ENCODE results near the gene XXYLT1.

XXYLT1 gene

DNA sequence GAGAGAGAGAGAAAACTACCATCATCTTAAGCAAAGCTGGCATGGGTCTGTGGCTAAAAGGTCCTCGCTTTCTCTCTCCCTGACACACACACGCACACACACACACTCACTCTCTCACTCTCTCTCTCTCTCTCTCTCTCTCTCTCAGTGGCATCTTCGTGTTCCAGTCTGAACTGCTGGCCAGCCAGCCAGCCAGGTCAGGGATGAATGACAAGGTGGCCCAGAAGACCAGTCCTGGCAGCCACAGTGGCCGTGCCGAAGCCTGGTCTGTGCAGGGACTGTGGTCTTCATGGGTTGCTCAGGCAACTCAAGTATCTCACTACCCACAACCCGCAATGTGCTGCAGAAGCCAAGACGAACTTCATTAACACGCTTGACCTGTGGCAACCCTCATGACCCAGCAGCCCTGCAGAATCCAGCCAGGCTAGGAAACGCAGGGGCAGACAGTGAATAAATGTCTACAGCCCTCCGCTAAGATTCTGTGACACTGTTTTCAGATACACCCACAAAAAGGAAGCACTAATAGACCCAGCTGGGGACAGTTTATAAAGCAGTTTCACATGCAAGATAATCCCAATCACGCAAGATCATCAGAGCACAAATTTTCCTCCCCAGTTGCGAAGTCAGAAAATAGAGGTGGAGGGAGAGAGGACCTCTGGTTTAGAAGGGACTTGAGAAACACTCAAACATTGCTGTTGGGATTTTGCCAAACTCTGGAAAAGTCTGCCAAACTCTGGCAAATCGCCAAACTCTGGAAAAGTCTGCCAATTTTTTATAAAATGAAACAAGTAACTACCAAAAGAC, 66.4 kb downstream of the XXYLT1 start:
- 88 to 89% methylated on average over 9 of the region's 13 CpGs for WGBS, 2 experiments (ENCODE audit: insufficient coverage in 2 of 2)
- Histone ChIP-seq H3K27ac (ENCODE audit: low read depth, low read length, severe bottlenecking) (peak overlapping the region; percentile 76), H3K4me3 (ENCODE audit: extremely low read depth, insufficient read depth, low read length, poor library complexity, severe bottlenecking) (no peak overlapping the region), H3K4me1 (ENCODE audit: control insufficient read depth, insufficient read depth, low read length, poor library complexity, severe bottlenecking) (peaks cover 19% of the 10 kb centered on the region), H3K9me3 (ENCODE audit: control insufficient read depth, low read length) (no peaks in the 10 kb centered on the region), H3K36me3 (ENCODE audit: control insufficient read depth, insufficient read depth, low read length) (peaks cover 9% of the 10 kb centered on the region)

DNA sequence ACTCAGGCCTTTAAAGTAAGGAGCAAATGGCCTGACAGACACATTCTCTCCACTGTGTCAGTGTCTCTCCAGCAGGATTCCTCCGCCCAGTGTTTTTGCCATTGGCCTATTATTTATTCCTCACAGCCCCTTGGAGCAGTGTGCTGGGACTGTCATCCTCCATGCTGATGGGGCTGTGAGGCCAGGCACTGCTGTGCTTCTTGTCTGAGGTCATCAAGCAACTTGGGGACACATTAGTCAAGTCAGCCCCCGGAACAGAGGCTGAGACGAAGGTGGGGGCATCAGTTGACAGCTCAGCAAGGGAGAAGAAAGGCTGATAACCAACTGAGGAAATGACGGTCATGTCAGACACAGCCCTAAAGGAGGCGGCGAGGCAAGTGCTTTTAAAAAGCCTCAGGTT, 67.4 kb downstream of the XXYLT1 start:
- Histone ChIP-seq H3K9me3 (ENCODE audit: control insufficient read depth, low read length) (no peaks in the 10 kb centered on the region), H3K4me3 (ENCODE audit: extremely low read depth, insufficient read depth, low read length, poor library complexity, severe bottlenecking) (no peak overlapping the region), H3K27ac (ENCODE audit: low read depth, low read length, severe bottlenecking) (peak overlapping the region; percentile 44), H3K4me1 (ENCODE audit: control insufficient read depth, insufficient read depth, low read length, poor library complexity, severe bottlenecking) (peaks cover 16% of the 10 kb centered on the region), H3K36me3 (ENCODE audit: control insufficient read depth, insufficient read depth, low read length) (peaks cover 9% of the 10 kb centered on the region)
- WGBS, 2 experiments (ENCODE audit: insufficient coverage in 2 of 2): 77 to 85% methylated on average over 6 of the region's 6 CpGs

DNA sequence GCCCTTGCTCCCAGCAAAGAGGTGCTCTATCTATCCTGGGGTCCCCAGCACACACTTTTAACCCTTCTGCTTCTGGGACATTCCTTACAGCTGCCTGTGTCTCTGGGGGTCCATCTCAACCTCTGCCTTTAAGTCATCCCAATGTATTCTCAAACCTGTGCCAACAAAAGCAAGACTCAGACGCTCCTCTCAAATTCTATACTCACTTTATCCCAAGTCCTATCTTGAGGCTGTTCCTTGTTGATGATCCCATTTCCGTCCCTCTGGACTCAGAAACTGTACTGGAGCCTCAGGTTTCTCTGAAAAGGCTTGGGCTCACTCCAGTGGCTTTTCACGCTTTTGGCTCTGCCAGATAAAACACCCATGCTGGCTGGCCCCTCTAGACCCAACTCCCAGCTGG, 69.7 kb downstream of the XXYLT1 start:
- 96 to 100% methylated on average over 3 of the region's 3 CpGs for WGBS, 2 experiments (ENCODE audit: insufficient coverage in 2 of 2)
- Histone ChIP-seq H3K36me3 (ENCODE audit: control insufficient read depth, insufficient read depth, low read length) (no peaks in the 10 kb centered on the region), H3K27ac (ENCODE audit: low read depth, low read length, severe bottlenecking) (no peak overlapping the region), H3K4me1 (ENCODE audit: control insufficient read depth, insufficient read depth, low read length, poor library complexity, severe bottlenecking) (peaks cover 34% of the 10 kb centered on the region), H3K9me3 (ENCODE audit: control insufficient read depth, low read length) (no peaks in the 10 kb centered on the region), H3K4me3 (ENCODE audit: extremely low read depth, insufficient read depth, low read length, poor library complexity, severe bottlenecking) (no peak overlapping the region)

DNA sequence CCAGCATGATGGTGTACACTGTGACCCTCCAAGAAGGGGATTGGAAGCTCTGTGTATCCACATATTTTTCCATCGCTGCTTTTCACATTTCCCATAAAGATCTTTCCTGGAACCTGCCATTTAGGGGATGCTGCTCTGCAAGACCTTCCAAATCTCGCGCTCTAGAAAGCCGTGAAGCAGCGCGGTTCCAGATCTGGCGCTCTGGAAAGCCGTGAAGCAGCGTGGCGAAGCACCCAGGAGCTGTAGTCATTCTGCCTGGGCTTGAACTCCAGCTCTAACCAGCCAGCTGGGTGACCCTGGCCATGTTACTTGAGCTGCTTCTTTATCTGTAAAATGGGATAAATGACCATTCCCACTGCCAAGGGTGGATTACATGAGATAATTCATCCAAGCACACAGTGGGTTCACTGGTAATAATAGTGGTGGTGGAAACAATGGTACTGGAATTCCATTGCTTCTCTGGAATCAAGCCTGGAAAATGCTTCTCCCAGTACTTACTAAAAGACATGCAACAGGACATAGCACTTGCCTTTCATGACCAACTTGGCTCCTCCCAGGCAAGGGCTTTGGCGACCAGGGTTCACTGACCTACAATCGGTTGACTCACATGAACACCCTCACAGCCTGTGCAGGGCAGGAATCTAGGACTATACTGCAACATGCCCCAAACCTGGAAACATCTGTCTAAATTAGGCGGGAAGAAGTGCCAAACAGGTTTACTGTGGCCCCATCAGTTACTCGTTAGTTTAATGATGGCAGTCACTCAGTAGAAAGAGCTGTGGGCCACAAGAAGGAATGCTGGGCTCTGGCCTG, 70.7 kb downstream of the XXYLT1 start:
- H3K9me3 ChIP-seq (ENCODE audit: control insufficient read depth, low read length): no peaks in the 10 kb centered on the region
- H3K27ac ChIP-seq (ENCODE audit: low read depth, low read length, severe bottlenecking): no peak overlapping the region
- H3K4me1 ChIP-seq (ENCODE audit: control insufficient read depth, insufficient read depth, low read length, poor library complexity, severe bottlenecking): peaks cover 39% of the 10 kb centered on the region
- WGBS, 2 experiments (ENCODE audit: insufficient coverage in 2 of 2): 94 to 98% methylated on average over 14 of the region's 14 CpGs
- H3K36me3 ChIP-seq (ENCODE audit: control insufficient read depth, insufficient read depth, low read length): no peaks in the 10 kb centered on the region
- no peak overlapping the region for H3K4me3 ChIP-seq (ENCODE audit: extremely low read depth, insufficient read depth, low read length, poor library complexity, severe bottlenecking)

DNA sequence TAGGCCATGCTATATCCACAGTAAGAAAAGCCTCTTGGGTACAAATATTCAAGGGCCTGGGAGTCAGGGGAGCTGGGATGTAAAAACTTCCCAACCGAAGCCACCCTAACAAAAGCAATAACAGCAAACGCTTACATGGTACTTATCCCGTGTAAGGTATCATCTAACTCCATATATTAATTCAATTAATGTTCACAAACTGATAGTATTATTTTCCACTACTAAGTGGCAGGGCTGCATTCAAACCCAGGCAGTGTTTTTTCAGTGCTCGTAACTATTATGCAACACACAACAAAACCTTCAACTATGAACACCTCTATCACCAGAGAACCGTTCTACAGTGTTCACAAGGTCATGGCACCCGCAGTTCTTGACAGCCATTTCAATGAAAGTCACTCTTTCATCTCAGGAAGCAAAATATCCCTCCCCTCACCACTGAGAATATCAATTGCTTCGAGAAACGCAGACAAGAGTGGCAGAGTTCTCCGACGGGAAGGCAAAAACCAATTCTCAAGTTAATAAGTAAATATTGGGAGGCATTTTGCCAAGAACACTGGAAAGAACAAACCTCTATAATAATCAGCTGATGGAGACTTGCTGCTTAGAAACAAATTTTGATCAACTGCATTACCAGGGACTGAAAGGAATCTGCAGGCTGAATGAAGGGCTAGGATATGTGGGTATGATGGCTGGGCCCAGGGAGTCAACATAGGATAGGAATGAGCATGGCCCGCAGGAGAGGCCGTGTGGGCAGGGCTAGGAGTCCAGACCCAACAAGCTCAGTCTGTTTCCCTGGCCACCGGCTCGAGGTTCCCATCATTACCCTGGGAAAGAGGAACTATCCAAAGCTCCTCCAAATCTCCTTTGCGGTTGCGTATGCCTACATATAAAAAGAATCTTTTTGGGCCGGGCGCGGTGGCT, 72.3 kb downstream of the XXYLT1 start:
- H3K36me3 ChIP-seq (ENCODE audit: control insufficient read depth, insufficient read depth, low read length): no peaks in the 10 kb centered on the region
- WGBS, 2 experiments (ENCODE audit: insufficient coverage in 2 of 2): 94 to 98% methylated on average over 10 to 11 of the region's 19 CpGs
- no peak overlapping the region for H3K4me3 ChIP-seq (ENCODE audit: extremely low read depth, insufficient read depth, low read length, poor library complexity, severe bottlenecking)
- H3K4me1 ChIP-seq (ENCODE audit: control insufficient read depth, insufficient read depth, low read length, poor library complexity, severe bottlenecking): peaks cover 34% of the 10 kb centered on the region
- H3K9me3 ChIP-seq (ENCODE audit: control insufficient read depth, low read length): no peaks in the 10 kb centered on the region
- peak overlapping the region; percentile 19 for H3K27ac ChIP-seq (ENCODE audit: low read depth, low read length, severe bottlenecking)

DNA sequence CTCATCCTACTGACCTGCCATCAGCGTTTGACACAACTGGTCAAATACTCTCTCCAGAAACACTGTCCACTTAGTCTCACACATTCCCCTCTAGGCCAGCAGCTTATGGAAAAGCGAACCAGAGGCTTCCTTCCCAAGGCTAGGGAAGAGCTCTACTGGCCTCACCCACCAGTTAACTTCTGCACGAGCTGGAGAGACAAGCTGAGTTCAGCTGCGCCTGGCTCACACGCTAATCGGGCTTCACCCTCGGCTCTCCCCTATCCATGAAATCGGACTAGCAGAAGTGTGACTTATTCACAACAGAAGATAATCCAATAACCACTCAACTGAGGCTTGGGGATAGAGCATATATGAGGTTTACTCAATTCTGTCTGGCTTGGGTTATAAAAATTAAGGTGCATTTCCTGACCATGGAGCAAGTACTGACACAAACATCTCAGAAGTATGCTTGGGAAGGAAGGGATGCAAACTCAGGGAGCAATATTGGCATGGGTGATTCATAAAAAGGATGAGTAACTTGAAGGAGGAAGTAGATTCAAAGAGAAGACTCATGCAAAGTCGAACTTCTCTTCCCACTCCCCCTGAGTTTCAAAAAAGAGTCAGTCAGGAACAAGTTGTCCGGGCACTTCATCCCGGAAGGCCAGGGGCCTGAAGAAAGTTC, 73.1 kb downstream of the XXYLT1 start:
- WGBS, 2 experiments (ENCODE audit: insufficient coverage in 2 of 2): 80 to 98% methylated on average over 1 to 6 of the region's 11 CpGs

DNA sequence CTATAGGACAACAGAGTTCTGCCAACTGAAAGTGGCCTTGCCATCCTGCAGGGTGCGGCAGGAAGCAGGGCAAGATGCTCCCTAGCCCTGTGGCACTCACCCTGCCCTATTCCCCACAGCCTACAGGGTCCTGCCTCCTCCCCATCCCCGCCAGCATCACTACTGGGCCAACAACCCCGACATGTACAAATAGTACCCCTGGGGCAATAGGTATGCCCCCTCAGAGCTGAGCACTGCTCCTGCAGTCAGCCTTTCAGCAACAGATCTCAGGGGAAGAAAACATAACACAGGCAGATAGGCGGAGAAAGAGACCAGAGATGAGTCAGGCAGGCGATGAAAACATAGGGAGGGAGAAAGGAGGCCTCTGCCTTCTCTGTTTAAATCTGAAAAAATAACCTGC, 74.7 kb downstream of the XXYLT1 start:
- H3K27ac ChIP-seq (ENCODE audit: low read depth, low read length, severe bottlenecking): peak overlapping the region; percentile 73
- no peaks in the 10 kb centered on the region for H3K36me3 ChIP-seq (ENCODE audit: control insufficient read depth, insufficient read depth, low read length)
- 59 to 63% methylated on average over 4 of the region's 5 CpGs for WGBS, 2 experiments (ENCODE audit: insufficient coverage in 2 of 2)
- H3K9me3 ChIP-seq (ENCODE audit: control insufficient read depth, low read length): peaks cover 12% of the 10 kb centered on the region
- H3K4me3 ChIP-seq (ENCODE audit: extremely low read depth, insufficient read depth, low read length, poor library complexity, severe bottlenecking): no peak overlapping the region
- peaks cover 34% of the 10 kb centered on the region for H3K4me1 ChIP-seq (ENCODE audit: control insufficient read depth, insufficient read depth, low read length, poor library complexity, severe bottlenecking)

More for the DNA sequence above, 73.1 kb downstream of the XXYLT1 start:
- Histone ChIP-seq H3K9me3 (ENCODE audit: control insufficient read depth, low read length) (no peaks in the 10 kb centered on the region), H3K4me1 (ENCODE audit: control insufficient read depth, insufficient read depth, low read length, poor library complexity, severe bottlenecking) (peaks cover 34% of the 10 kb centered on the region), H3K4me3 (ENCODE audit: extremely low read depth, insufficient read depth, low read length, poor library complexity, severe bottlenecking) (no peak overlapping the region), H3K27ac (ENCODE audit: low read depth, low read length, severe bottlenecking) (peak overlapping the region; percentile 19), H3K36me3 (ENCODE audit: control insufficient read depth, insufficient read depth, low read length) (no peaks in the 10 kb centered on the region)

DNA sequence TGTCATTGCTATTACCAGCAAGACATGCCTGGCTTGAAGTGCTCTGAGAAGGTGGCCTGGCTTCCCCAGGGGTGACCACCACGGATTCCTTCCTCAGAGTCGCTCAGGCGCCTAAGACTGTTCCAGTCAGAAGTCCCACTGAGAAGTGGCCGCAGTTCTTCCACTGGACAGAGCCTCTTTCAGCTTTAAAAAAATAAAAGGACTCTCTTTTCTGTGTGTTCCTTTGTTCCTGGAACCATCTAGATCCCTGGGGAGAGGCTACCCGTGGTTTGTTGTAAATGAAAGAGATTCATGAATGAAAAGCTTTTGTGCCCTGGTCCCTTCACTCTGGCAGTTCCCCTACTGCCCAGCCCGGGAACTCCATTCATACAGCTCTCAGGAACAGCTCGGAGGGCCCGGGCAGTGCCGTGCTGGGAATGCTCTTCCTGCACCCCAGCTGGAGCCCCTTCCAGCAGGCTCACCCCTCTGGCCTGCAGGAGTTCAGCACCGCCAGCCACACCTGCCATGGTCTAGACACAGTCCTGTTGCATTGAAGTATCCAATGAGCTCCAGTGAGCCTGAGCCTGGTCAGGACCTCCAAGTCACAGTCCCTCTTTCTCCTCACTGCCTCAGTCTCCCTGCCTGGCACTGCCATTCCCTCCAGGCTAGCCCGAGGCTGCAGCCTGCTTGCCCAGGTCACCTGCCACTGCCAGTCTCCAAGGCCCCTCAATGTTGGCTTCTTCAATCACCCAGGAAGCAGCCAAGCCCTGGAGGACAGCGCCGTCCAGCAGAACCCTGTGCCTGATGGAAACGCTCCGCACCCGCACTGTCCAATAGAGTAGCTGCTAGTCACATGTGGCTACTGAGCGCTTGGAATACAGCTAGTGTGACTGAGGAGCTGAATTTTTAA, 75.4 kb downstream of the XXYLT1 start:
- Histone ChIP-seq H3K27ac (ENCODE audit: low read depth, low read length, severe bottlenecking) (peak overlapping the region; percentile 68), H3K36me3 (ENCODE audit: control insufficient read depth, insufficient read depth, low read length) (no peaks in the 10 kb centered on the region), H3K4me1 (ENCODE audit: control insufficient read depth, insufficient read depth, low read length, poor library complexity, severe bottlenecking) (peaks cover 34% of the 10 kb centered on the region), H3K9me3 (ENCODE audit: control insufficient read depth, low read length) (peaks cover 12% of the 10 kb centered on the region), H3K4me3 (ENCODE audit: extremely low read depth, insufficient read depth, low read length, poor library complexity, severe bottlenecking) (no peak overlapping the region)
- WGBS, 2 experiments (ENCODE audit: insufficient coverage in 2 of 2): 62% methylated on average over 16 of the region's 17 CpGs

DNA sequence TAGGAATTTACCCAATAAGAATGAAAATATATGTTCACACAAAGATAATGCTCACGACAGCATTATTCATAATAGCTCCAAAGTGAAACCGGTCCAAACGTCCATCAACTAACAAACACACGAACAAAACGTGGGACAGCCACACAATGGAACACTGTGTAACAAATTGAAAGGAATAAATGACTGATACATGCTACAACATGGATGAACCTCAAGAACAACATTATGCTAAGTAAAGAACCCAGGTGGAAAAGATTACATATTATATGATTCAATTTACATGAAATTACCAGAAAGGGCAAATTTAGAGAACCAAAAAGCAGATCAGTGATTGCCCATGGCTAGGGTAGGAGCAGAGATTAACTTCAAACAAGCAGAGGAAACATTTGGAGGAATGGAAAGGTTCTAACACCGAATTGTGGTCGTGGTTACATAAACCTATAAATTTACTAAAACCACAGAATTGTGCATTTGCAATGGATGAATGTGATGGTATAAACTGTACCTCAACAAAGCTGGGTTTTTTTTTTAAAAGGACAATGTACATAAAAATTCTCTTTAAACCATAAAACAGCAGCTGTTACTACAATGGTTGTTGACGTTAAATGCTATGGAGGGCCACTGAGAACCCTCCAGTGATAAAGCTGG, 76.3 kb downstream of the XXYLT1 start:
- Histone ChIP-seq H3K4me1 (ENCODE audit: control insufficient read depth, insufficient read depth, low read length, poor library complexity, severe bottlenecking) (peaks cover 34% of the 10 kb centered on the region), H3K9me3 (ENCODE audit: control insufficient read depth, low read length) (peaks cover 12% of the 10 kb centered on the region), H3K27ac (ENCODE audit: low read depth, low read length, severe bottlenecking) (peak overlapping the region; percentile 68), H3K4me3 (ENCODE audit: extremely low read depth, insufficient read depth, low read length, poor library complexity, severe bottlenecking) (no peak overlapping the region), H3K36me3 (ENCODE audit: control insufficient read depth, insufficient read depth, low read length) (no peaks in the 10 kb centered on the region)
- 83 to 96% methylated on average over 1 to 5 of the region's 8 CpGs for WGBS, 2 experiments (ENCODE audit: insufficient coverage in 2 of 2)

Data from mesodermal cell (in vitro differentiated cells).